ENCODE results near the gene PLXNA2.

Gene PLXNA2

GRCh38 chr1:208033236-208033635 is 210.9 kb downstream of the PLXNA2 start:
- no peak for DNase-seq

GRCh38 chr1:208031932-208032320 is 212.3 kb downstream of the PLXNA2 start:
- DNase-seq = no peak

- DNase-seq = no peak
Measured at GRCh38 chr1:208031316-208031931, 212.8 kb downstream of the PLXNA2 start.

- DNase-seq = no peak
Measured at GRCh38 chr1:208030288-208031091, 213.7 kb downstream of the PLXNA2 start.

- no peak for DNase-seq
Measured at GRCh38 chr1:208029381-208030287, 214.6 kb downstream of the PLXNA2 start.

- no peak for DNase-seq
Measured at GRCh38 chr1:208028526-208028925, 215.7 kb downstream of the PLXNA2 start.

- no peak for DNase-seq
Measured at GRCh38 chr1:208027861-208028260, 216.3 kb downstream of the PLXNA2 start.

GRCh38 chr1:208026880-208027438 is 217.2 kb downstream of the PLXNA2 start:
- DNase-seq = no peak

GRCh38 chr1:208025031-208025430 is 219.2 kb downstream of the PLXNA2 start:
- DNase-seq = no peak

- no peak for DNase-seq
Measured at GRCh38 chr1:208024406-208024805, 219.8 kb downstream of the PLXNA2 start.

- DNase-seq = no peak
Measured at GRCh38 chr1:208019257-208019656, 224.9 kb downstream of the PLXNA2 start.

GRCh38 chr1:208015255-208015654 is 228.9 kb downstream of the PLXNA2 start:
- no peak for DNase-seq

GRCh38 chr1:208013210-208013609 is 231.0 kb downstream of the PLXNA2 start:
- DNase-seq = no peak

GRCh38 chr1:208012721-208013120 is 231.5 kb downstream of the PLXNA2 start:
- DNase-seq = no peak

GRCh38 chr1:208010487-208011071 is 233.6 kb downstream of the PLXNA2 start:
- no peak for DNase-seq

- no peak for DNase-seq
Measured at GRCh38 chr1:208009706-208010444, 234.3 kb downstream of the PLXNA2 start.

- DNase-seq = no peak
Measured at GRCh38 chr1:208009303-208009702, 234.9 kb downstream of the PLXNA2 start.

GRCh38 chr1:208008534-208008933 is 235.7 kb downstream of the PLXNA2 start:
- DNase-seq = no peak

- no peak for DNase-seq
Measured at GRCh38 chr1:208007938-208008342, 236.2 kb downstream of the PLXNA2 start.

GRCh38 chr1:208007319-208007937 is 236.8 kb downstream of the PLXNA2 start:
- DNase-seq = no peak

GRCh38 chr1:208006258-208006920 is 237.8 kb downstream of the PLXNA2 start:
- no peak for DNase-seq

Measured in NCI-H510A (cell line).